Esophagus (tissue), 2 donors: ENCODE results near the gene SORBS1. TPM values are rescaled to one million over a fixed set of nuclear protein-coding genes. Genes with fewer than 3 reads are reported as not detected.

Experiments used
- H3K27ac ChIP-seq, 2 donors: one replicate each; pipeline ENCODE4 v1.5.1; 2013; ENCODE audit warnings: low read depth in 2 of 2, mild to moderate bottlenecking in 2 of 2, inconsistent platforms in 1 of 2, low read length in 1 of 2, moderate library complexity in 1 of 2
- H3K27me3 ChIP-seq, 2 donors: one replicate each; pipeline ENCODE4 v1.6.1; 2013; ENCODE audit warnings: low read length in 2 of 2, control low read depth in 1 of 2, mild to moderate bottlenecking in 1 of 2; ENCODE audit not compliant: insufficient read depth in 2 of 2, control insufficient read depth in 1 of 2
- H3K36me3 ChIP-seq, 2 donors: one replicate each; pipeline ENCODE4 v1.6.1; 2013; ENCODE audit warnings: low read length in 1 of 2; ENCODE audit not compliant: control insufficient read depth in 2 of 2, insufficient read depth in 2 of 2
- H3K4me1 ChIP-seq, 2 donors: one replicate each; pipeline ENCODE4 v1.6.1; 2013; ENCODE audit warnings: low read length in 1 of 2; ENCODE audit not compliant: control insufficient read depth in 2 of 2, insufficient read depth in 2 of 2
- H3K4me3 ChIP-seq, 2 donors: one replicate each; pipeline ENCODE4 v1.5.1; 2013; ENCODE audit warnings: low read length in 2 of 2, mild to moderate bottlenecking in 2 of 2, low read depth in 1 of 2, moderate library complexity in 1 of 2
- H3K9me3 ChIP-seq, 2 donors: one replicate each; pipeline ENCODE4 v1.6.1; 2013; ENCODE audit warnings: mild to moderate bottlenecking in 2 of 2, low read depth in 1 of 2, low read length in 1 of 2, moderate library complexity in 1 of 2; ENCODE audit not compliant: control insufficient read depth in 2 of 2, insufficient read depth in 1 of 2
- WGBS, 2 donors: extraction: QIAGEN DNeasy Blood & Tissue Kit; methylation state at CpG; one replicate each; pipeline ENCODE4 v1.1.7; 2013; 5-methylcytosine and 5-hydroxymethylcytosine counted together
- polyA plus RNA-seq, 2 donors: library from polyadenylated mRNA; stranded (reverse); fragments of 200-250 nt; gene quantifications; one replicate each; pipeline ENCODE4 v1.2.3, GENCODE V29; 2013
- donor health status: healthy with polysubstance abuse.
- donor health status: Bipolar disorder and iron deficiency.

The SORBS1 gene
- polyA plus RNA-seq, 2 donors, result 32.7 to 66.3 TPM

DNA sequence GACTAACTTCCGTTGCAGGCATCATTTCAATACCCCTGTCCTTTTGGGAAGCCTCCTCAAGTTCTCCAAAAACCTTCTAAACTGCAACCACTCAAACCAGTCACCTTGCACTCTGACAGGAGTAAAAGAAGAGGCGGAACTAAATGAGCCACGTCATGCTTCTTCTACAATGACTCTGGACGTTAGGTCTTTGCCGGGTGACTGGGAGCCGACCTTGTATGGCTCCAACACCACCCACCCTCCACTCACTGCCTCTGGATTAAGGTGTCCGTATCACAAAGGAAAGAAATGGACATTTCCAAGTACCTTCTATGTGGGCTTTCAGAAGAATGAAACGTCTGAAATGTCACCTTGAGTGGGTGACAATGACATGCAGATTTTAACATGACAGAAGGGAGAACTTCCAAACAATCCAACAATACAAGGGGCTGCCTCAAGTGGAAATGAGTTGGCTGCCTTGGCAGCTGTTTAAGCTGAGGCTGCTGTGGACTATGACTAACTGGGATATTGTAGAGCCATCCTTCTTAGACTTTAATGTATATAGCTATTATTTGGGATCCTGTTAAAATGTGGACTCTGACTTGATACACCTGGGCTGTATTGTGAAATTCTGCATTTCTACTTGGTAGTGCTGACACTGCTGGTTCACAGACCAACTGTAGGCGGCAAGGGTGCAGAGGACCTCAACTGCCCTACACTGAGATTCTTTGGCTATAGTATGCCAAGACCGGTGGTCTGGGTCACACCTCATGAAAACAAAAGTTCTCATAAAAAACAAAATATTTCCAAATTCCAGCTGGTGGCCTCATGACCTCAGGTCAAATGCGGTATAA lies 236.5 kb downstream of the SORBS1 start:
- H3K27ac ChIP-seq, result no peak overlapping the region
- H3K27me3 ChIP-seq, result no peaks in the 10 kb centered on the region
- H3K36me3 ChIP-seq, result no peaks in the 10 kb centered on the region
- H3K4me3 ChIP-seq, result no peak overlapping the region
- H3K9me3 ChIP-seq, result no peaks in the 10 kb centered on the region
- 84 to 86% methylated on average over 11 of the region's 11 CpGs for WGBS, 2 donors
- peaks cover 0 to 2% of the 10 kb centered on the region in 2 donors for H3K4me1 ChIP-seq

- no peaks in the 10 kb centered on the region for H3K4me1 ChIP-seq
- H3K27ac ChIP-seq, result no peak overlapping the region
- H3K9me3 ChIP-seq, result no peaks in the 10 kb centered on the region
- 83 to 92% methylated on average over 10 of the region's 10 CpGs for WGBS, 2 donors
- no peak overlapping the region for H3K4me3 ChIP-seq
- H3K36me3 ChIP-seq, result no peaks in the 10 kb centered on the region
- H3K27me3 ChIP-seq, result no peaks in the 10 kb centered on the region
Observed at GRCh38 chr10:95321554-95322301, 239.4 kb downstream of the SORBS1 start.

- Histone ChIP-seq H3K4me1 (no peaks in the 10 kb centered on the region), H3K27ac (no peak overlapping the region), H3K4me3 (no peak overlapping the region), H3K27me3 (no peaks in the 10 kb centered on the region), H3K36me3 (no peaks in the 10 kb centered on the region), H3K9me3 (no peaks in the 10 kb centered on the region)
Observed at GRCh38 chr10:95319239-95319638, 241.9 kb downstream of the SORBS1 start.

DNA sequence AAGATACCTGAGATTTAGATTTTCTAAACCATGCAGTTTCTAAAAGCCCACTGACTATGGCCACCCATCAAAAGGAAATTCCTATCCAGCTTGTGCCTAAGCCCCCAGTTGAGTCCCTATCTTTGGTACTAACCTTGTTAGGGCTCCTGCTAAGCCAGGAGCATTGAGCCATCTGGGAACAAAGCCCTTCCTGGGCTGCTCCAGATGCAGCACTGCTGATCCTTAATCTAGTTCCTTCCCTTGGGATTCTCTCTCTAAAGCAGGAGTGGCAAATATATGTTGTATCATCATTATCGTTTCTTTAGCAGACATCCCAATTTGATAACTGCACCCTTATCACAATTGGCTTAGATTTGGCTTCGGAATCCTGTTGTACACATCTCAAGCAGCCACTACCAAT lies 245.7 kb downstream of the SORBS1 start:
- peaks cover 0 to 2% of the 10 kb centered on the region in 2 donors for H3K4me1 ChIP-seq
- H3K36me3 ChIP-seq, result no peaks in the 10 kb centered on the region

GRCh38 chr10:95314192-95314918 lies 246.8 kb downstream of the SORBS1 start:
- H3K9me3 ChIP-seq, result no peaks in the 10 kb centered on the region
- peaks cover 0 to 6% of the 10 kb centered on the region in 2 donors for H3K4me1 ChIP-seq
- H3K27me3 ChIP-seq, result no peaks in the 10 kb centered on the region
- H3K4me3 ChIP-seq, result no peak overlapping the region
- WGBS, 2 donors, result 88 to 89% methylated on average over 4 of the region's 4 CpGs
- no peak overlapping the region for H3K27ac ChIP-seq
- no peaks in the 10 kb centered on the region for H3K36me3 ChIP-seq

More for the DNA sequence above, 245.7 kb downstream of the SORBS1 start:
- no peaks in the 10 kb centered on the region for H3K9me3 ChIP-seq
- WGBS, 2 donors, result 85 to 92% methylated on average over 2 of the region's 2 CpGs
- H3K4me3 ChIP-seq, result no peak overlapping the region
- no peak overlapping the region for H3K27ac ChIP-seq
- no peaks in the 10 kb centered on the region for H3K27me3 ChIP-seq

DNA sequence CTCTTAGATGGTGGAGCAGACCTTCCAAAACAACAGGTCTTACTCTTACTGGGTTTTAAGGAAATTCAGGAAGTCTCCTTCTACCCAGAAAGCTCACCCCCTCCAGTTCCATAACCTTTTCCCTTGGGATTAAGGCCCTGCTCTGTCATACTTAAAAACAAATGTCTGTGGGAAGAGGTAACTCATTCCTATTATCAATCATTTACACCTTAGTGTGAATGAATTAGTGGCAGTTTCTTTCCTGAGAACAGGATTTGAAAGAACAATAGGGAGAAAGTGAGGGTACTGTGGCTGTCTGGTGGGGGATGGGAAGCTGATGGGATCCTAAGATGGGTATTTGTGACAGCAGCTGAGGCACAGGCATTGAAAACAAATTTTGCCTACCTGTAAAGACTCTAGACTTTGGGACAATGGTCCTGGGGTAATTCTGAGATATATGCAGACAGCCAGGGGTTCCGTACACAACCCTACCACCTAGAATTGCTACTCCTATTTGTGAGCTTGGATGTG lies 248.1 kb downstream of the SORBS1 start:
- no peaks in the 10 kb centered on the region for H3K27me3 ChIP-seq
- no peaks in the 10 kb centered on the region for H3K36me3 ChIP-seq
- WGBS, 2 donors, result 94 to 100% methylated on average over 1 of the region's 1 CpG
- H3K4me1 ChIP-seq, result peaks cover 0 to 8% of the 10 kb centered on the region in 2 donors
- no peaks in the 10 kb centered on the region for H3K9me3 ChIP-seq
- H3K4me3 ChIP-seq, result no peak overlapping the region
- H3K27ac ChIP-seq, result no peak overlapping the region

- 60 to 75% methylated on average over 6 of the region's 6 CpGs for WGBS, 2 donors
- H3K36me3 ChIP-seq, result no peaks in the 10 kb centered on the region
Observed at GRCh38 chr10:95312257-95312656, 248.9 kb downstream of the SORBS1 start.

DNA sequence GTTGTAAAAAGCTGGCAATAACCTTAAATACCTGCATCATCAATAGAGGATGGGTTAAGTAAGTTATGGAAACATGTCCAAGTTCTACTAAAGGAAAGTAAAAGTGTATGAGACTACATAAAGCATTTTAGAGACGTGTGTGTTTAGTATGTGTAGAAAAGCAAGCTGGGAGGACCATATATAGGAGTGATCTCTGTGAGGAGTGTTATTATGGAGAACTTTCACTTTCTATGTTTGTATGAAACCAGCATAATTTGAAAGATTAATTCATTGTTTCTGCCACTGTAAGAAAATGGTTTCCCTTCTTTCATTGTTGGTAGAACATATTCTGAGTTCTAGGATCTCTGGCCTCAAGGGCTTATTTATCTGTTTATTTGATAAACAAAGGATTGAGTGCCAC lies 251.2 kb downstream of the SORBS1 start:
- H3K27me3 ChIP-seq, result no peaks in the 10 kb centered on the region
- H3K4me1 ChIP-seq, result peaks cover 0 to 8% of the 10 kb centered on the region in 2 donors
- no peak overlapping the region for H3K27ac ChIP-seq
- no peaks in the 10 kb centered on the region for H3K9me3 ChIP-seq
- no peak overlapping the region for H3K4me3 ChIP-seq
- no peaks in the 10 kb centered on the region for H3K36me3 ChIP-seq
- 20 to 26% methylated on average over 1 of the region's 1 CpG for WGBS, 2 donors

More at GRCh38 chr10:95312257-95312656, 248.9 kb downstream of the SORBS1 start:
- peaks cover 0 to 8% of the 10 kb centered on the region in 2 donors for H3K4me1 ChIP-seq
- H3K27ac ChIP-seq, result no peak overlapping the region
- no peaks in the 10 kb centered on the region for H3K27me3 ChIP-seq
- H3K4me3 ChIP-seq, result no peak overlapping the region
- no peaks in the 10 kb centered on the region for H3K9me3 ChIP-seq
